Left ventricle myocardium inferior (tissue), 1 donor: ENCODE data around the gene ADCY2. TPM values are rescaled to one million over a fixed set of nuclear protein-coding genes. Genes with fewer than 3 reads are reported as not detected.

Experiments used
- DNase-seq: peaks from one replicate; pipeline ENCODE4 v3.0.0-alpha.2; 2020
- H3K27ac ChIP-seq: fragments of 200-600 bp; replicated peaks from 2 replicates; pipeline ENCODE4 v1.8.0; 2021
- H3K27me3 ChIP-seq: fragments of 200-600 bp; 2 replicates; pipeline ENCODE4 v1.8.0; 2021; ENCODE audit warnings: low read depth
- H3K36me3 ChIP-seq: fragments of 200-600 bp; 2 replicates; pipeline ENCODE4 v1.8.0; 2021
- H3K4me1 ChIP-seq: fragments of 200-600 bp; 2 replicates; pipeline ENCODE4 v1.8.0; 2021
- H3K4me3 ChIP-seq: fragments of 200-600 bp; 2 replicates; pipeline ENCODE4 v1.8.0; 2021; ENCODE audit warnings: mild to moderate bottlenecking, moderate library complexity
- H3K9me3 ChIP-seq: fragments of 200-600 bp; replicated peaks from 2 replicates; pipeline ENCODE4 v1.8.0; 2021
- CTCF ChIP-seq: fragments of 200-600 bp; IDR thresholded peaks from 2 replicates; pipeline ENCODE4 v1.8.0; 2021; ENCODE audit warnings: antibody characterized with exemption, mild to moderate bottlenecking, borderline replicate concordance
- intact Hi-C: fragments of 100-400 bp; cut with micrococcal nuclease; formaldehyde crosslinking; loops from one replicate; pipeline ENCODE4 v1.11.0; 2022
- total RNA-seq: library from RNA; stranded (reverse); fragmentation: NEBNext Ultra II Directional; extraction: Animal tissue kit (Norgen Biotek cat#: 25700); gene quantifications from one replicate; pipeline ENCODE4 v1.2.1, GENCODE V29; 2021
- donor health status: DM: no; HTN: yes; CAD: no; lungs with severe emphysema.

The ADCY2 gene
- total RNA-seq, 1 donor from 2014 or later: 0.30 TPM

GRCh38 chr5:7705261-7705660 lies 309.3 kb downstream of the ADCY2 start:
- Histone ChIP-seq H3K9me3 (no peaks in the 10 kb centered on the region), H3K36me3 (no peaks in the 10 kb centered on the region), H3K4me1 (no peaks in the 10 kb centered on the region), H3K27ac (no peak overlapping the region), H3K4me3 (no peak overlapping the region), H3K27me3 (no peaks in the 10 kb centered on the region)
- no peak for TF ChIP-seq CTCF
- DNase-seq: no peak
- intact Hi-C loops: no loop called here

DNA sequence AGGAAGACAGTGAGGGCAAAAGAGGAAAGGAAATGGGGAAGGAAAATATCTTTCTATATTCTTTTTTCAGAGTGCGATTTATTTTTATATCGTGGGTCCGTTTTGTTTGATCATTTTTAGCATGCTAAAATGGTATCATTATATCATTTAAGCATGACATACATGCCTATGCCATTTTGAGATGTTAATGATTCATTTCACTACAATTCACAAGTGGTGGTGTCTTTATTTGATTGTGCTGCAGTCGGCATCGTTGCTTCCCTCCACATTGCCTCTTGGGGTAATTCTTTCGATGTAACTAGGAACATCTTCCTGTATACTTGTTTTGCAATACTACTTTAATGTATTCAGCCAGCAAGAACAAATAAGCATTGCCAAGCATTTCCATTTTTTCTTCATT lies 309.8 kb downstream of the ADCY2 start:
- Histone ChIP-seq H3K9me3 (no peaks in the 10 kb centered on the region), H3K4me1 (no peaks in the 10 kb centered on the region), H3K27ac (no peak overlapping the region), H3K27me3 (no peaks in the 10 kb centered on the region), H3K4me3 (no peak overlapping the region), H3K36me3 (no peaks in the 10 kb centered on the region)
- DNase-seq: no peak
- intact Hi-C loops: no loop called here
- no peak for TF ChIP-seq CTCF

GRCh38 chr5:7706256-7706655 lies 310.3 kb downstream of the ADCY2 start:
- Histone ChIP-seq H3K27ac (no peak overlapping the region), H3K36me3 (no peaks in the 10 kb centered on the region), H3K9me3 (no peaks in the 10 kb centered on the region), H3K4me3 (no peak overlapping the region), H3K27me3 (no peaks in the 10 kb centered on the region), H3K4me1 (no peaks in the 10 kb centered on the region)
- intact Hi-C loops: no loop called here
- no peak for TF ChIP-seq CTCF
- DNase-seq: no peak

DNA sequence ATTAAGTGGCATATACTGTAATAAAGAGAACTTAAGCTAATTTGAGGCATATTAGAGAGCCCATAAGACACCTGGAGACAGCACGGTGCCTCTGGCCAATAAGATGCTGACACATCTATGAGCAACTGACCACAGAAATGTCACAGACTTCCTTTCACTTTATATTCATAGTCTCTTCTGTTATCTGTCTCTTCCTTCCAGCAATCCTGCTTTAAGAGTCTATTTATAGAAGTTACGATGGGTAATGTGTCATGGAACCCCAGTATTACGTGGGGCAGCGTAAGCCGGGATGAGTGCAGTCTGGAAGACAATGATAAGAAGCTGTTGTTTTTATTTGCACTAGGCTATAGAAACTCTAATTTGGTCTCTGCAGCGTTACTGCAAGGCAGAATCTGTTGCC lies 318.2 kb downstream of the ADCY2 start:
- H3K9me3 ChIP-seq: no peaks in the 10 kb centered on the region
- no peak overlapping the region for H3K4me3 ChIP-seq
- no peak for TF ChIP-seq CTCF
- intact Hi-C loops: no loop called here
- DNase-seq: no peak
- H3K4me1 ChIP-seq: no peaks in the 10 kb centered on the region
- H3K36me3 ChIP-seq: no peaks in the 10 kb centered on the region
- no peak overlapping the region for H3K27ac ChIP-seq
- H3K27me3 ChIP-seq: no peaks in the 10 kb centered on the region

- TF ChIP-seq CTCF: no peak
- Histone ChIP-seq H3K9me3 (no peaks in the 10 kb centered on the region), H3K36me3 (no peaks in the 10 kb centered on the region), H3K27ac (no peak overlapping the region), H3K27me3 (no peaks in the 10 kb centered on the region), H3K4me1 (no peaks in the 10 kb centered on the region), H3K4me3 (no peak overlapping the region)
- DNase-seq: no peak
- intact Hi-C loops: no loop called here
Observed at GRCh38 chr5:7714697-7715096, 318.8 kb downstream of the ADCY2 start.

DNA sequence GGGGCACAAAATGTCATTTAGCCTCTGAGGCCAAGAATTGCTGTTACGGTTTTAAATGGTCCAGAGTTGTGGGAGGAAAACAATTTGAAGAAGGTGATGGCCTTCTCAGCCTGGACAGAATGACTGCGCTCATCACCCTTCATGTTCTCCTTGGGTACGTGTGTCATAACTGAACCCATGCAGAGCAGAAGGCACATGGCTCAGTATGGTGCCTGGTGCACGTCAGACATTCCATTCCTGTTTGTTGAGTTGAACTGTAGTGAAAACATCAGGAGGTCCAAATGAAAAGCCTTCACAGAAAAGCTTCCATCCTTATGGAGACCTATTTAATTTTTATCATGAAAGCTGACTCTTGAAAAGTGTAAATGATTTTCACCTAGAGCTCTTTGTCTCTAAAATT lies 321.8 kb downstream of the ADCY2 start:
- Histone ChIP-seq H3K9me3 (peaks cover 9% of the 10 kb centered on the region), H3K27ac (no peak overlapping the region), H3K4me3 (no peak overlapping the region), H3K27me3 (no peaks in the 10 kb centered on the region), H3K4me1 (no peaks in the 10 kb centered on the region), H3K36me3 (no peaks in the 10 kb centered on the region)
- no peak for TF ChIP-seq CTCF
- no peak for DNase-seq
- intact Hi-C loops: no loop called here
